Measurements from ENCODE around the gene ZNF407.

Gene ZNF407

GRCh38 chr18:74722237-74722636, 124.6 kb downstream of the ZNF407 start:
- Histone ChIP-seq H3K79me2 (ENCODE audit: control insufficient read depth, low read length) (no peaks in the 10 kb centered on the region), H3K4me2 (ENCODE audit: low read length) (peak overlapping the region; percentile 50), H4K20me1 (ENCODE audit: control insufficient read depth, insufficient read depth, low read depth, low read length) (no peaks in the 10 kb centered on the region), H3K36me3 (ENCODE audit: control insufficient read depth, low read length) (peaks cover 7% of the 10 kb centered on the region), H3K27ac (ENCODE audit: low read depth, low read length) (no peak overlapping the region), H3K9me2 (replicated peaks; ENCODE audit: control insufficient read depth, low read length) (no peaks in the 10 kb centered on the region), H3K4me3 (ENCODE audit: low read length) (peak overlapping the region; percentile 8), H3F3A (ENCODE audit: control insufficient read depth, insufficient read depth) (no peaks in the 10 kb centered on the region), H3K4me1 (ENCODE audit: control insufficient read depth, low read length) (peaks cover 37% of the 10 kb centered on the region), H3K27me3 (ENCODE audit: control insufficient read depth, low read length) (no peaks in the 10 kb centered on the region), H3K9me3 (ENCODE audit: control insufficient read depth, insufficient read depth, low read length) (peaks cover 5% of the 10 kb centered on the region; the same call in 1 of the 2 replicates)
- TF ChIP-seq CTCF (IDR thresholded peaks at IDR 0.05; ENCODE audit: low read depth, low read length, poor library complexity, severe bottlenecking) (no peak), EZH2phosphoT487 (IDR thresholded peaks at IDR 0.05; ENCODE audit: borderline replicate concordance, low read length) (no peak)

GRCh38 chr18:74724186-74724585, 126.5 kb downstream of the ZNF407 start:
- no peaks in the 10 kb centered on the region for H3F3A ChIP-seq (ENCODE audit: control insufficient read depth, insufficient read depth)
- no peaks in the 10 kb centered on the region for H3K27me3 ChIP-seq (ENCODE audit: control insufficient read depth, low read length)
- peaks cover 37% of the 10 kb centered on the region for H3K4me1 ChIP-seq (ENCODE audit: control insufficient read depth, low read length)
- no peak for TF ChIP-seq CTCF (IDR thresholded peaks at IDR 0.05; ENCODE audit: low read depth, low read length, poor library complexity, severe bottlenecking)
- no peak for TF ChIP-seq EZH2phosphoT487 (IDR thresholded peaks at IDR 0.05; ENCODE audit: borderline replicate concordance, low read length)
- no peaks in the 10 kb centered on the region for H4K20me1 ChIP-seq (ENCODE audit: control insufficient read depth, insufficient read depth, low read depth, low read length)
- H3K79me2 ChIP-seq (ENCODE audit: control insufficient read depth, low read length): no peaks in the 10 kb centered on the region
- H3K9me3 ChIP-seq (ENCODE audit: control insufficient read depth, insufficient read depth, low read length): peaks cover 5% of the 10 kb centered on the region; the same call in 1 of the 2 replicates
- no peak overlapping the region for H3K4me3 ChIP-seq (ENCODE audit: low read length)
- peaks cover 7% of the 10 kb centered on the region for H3K36me3 ChIP-seq (ENCODE audit: control insufficient read depth, low read length)
- no peak overlapping the region for H3K27ac ChIP-seq (ENCODE audit: low read depth, low read length)
- H3K9me2 ChIP-seq (replicated peaks; ENCODE audit: control insufficient read depth, low read length): no peaks in the 10 kb centered on the region
- no peak overlapping the region for H3K4me2 ChIP-seq (ENCODE audit: low read length)

- Histone ChIP-seq H3F3A (ENCODE audit: control insufficient read depth, insufficient read depth) (no peaks in the 10 kb centered on the region), H3K36me3 (ENCODE audit: control insufficient read depth, low read length) (peaks cover under 1% of the 10 kb centered on the region; the same call in 1 of the 2 replicates), H3K9me2 (replicated peaks; ENCODE audit: control insufficient read depth, low read length) (no peaks in the 10 kb centered on the region), H3K4me3 (ENCODE audit: low read length) (no peak overlapping the region), H3K79me2 (ENCODE audit: control insufficient read depth, low read length) (no peaks in the 10 kb centered on the region), H3K27me3 (ENCODE audit: control insufficient read depth, low read length) (no peaks in the 10 kb centered on the region), H3K9me3 (ENCODE audit: control insufficient read depth, insufficient read depth, low read length) (no peaks in the 10 kb centered on the region), H3K27ac (ENCODE audit: low read depth, low read length) (no peak overlapping the region), H3K4me1 (ENCODE audit: control insufficient read depth, low read length) (peaks cover 26% of the 10 kb centered on the region), H3K4me2 (ENCODE audit: low read length) (no peak overlapping the region), H4K20me1 (ENCODE audit: control insufficient read depth, insufficient read depth, low read depth, low read length) (no peaks in the 10 kb centered on the region)
- TF ChIP-seq CTCF (IDR thresholded peaks at IDR 0.05; ENCODE audit: low read depth, low read length, poor library complexity, severe bottlenecking) (no peak), EZH2phosphoT487 (IDR thresholded peaks at IDR 0.05; ENCODE audit: borderline replicate concordance, low read length) (no peak)
These were observed 128.0 kb downstream of the ZNF407 start for GRCh38 chr18:74725690-74726089.
